ENCODE measurements around the gene PMPCB.

Gene PMPCB

GRCh38 chr7:103301441-103301840, 4.2 kb downstream of the PMPCB start:
- Histone ChIP-seq H3K9me3 (ENCODE audit: control insufficient read depth, insufficient read depth, low read depth, low read length) (no peaks in the 10 kb centered on the region), H3K36me3 (ENCODE audit: control insufficient read depth in 2 of 2, insufficient read depth in 1 of 2, low read length in 2 of 2) (peaks cover 59 to 77% of the 10 kb centered on the region in 2 experiments), H3K4me3 (ENCODE audit: low read depth, low read length) (no peak overlapping the region), H3K4me1 (ENCODE audit: control insufficient read depth, insufficient read depth, low read length) (no peaks in the 10 kb centered on the region), H3K27ac (ENCODE audit: extremely low read depth, low read depth, low read length) (no peak overlapping the region)
- CTCF ChIA-PET: no interaction called here
- no peak for TF ChIP-seq ZNF214 (tag by site-specific recombination; IDR thresholded peaks at IDR 0.05; ENCODE audit: borderline replicate concordance)
- POLR2A ChIA-PET: no interaction called here

GRCh38 chr7:103307503-103308231, 10.4 kb downstream of the PMPCB start:
- no peak overlapping the region for H3K4me3 ChIP-seq (ENCODE audit: low read depth, low read length)
- H3K36me3 ChIP-seq (ENCODE audit: control insufficient read depth in 2 of 2, insufficient read depth in 1 of 2, low read length in 2 of 2): peaks cover 83 to 90% of the 10 kb centered on the region in 2 experiments
- H3K27ac ChIP-seq (ENCODE audit: extremely low read depth, low read depth, low read length): no peak overlapping the region
- CTCF ChIA-PET: interaction anchor here (0.5 kb wide), 1 partner anchor 112 kb away, joined by 3 read pairs; no protein-coding TSS in a partner anchor
- H3K4me1 ChIP-seq (ENCODE audit: control insufficient read depth, insufficient read depth, low read length): no peaks in the 10 kb centered on the region
- no peaks in the 10 kb centered on the region for H3K9me3 ChIP-seq (ENCODE audit: control insufficient read depth, insufficient read depth, low read depth, low read length)
- POLR2A ChIA-PET: interaction anchor here (1.2 kb wide), 1 partner anchor 73 kb away, joined by 3 read pairs; no protein-coding TSS in a partner anchor
- TF ChIP-seq ZNF549 (tag by site-specific recombination; IDR thresholded peaks at IDR 0.05) (0 out of 2 replicates have a peak, but pooled peaks have one; percentile 36), ZNF133 (tag by site-specific recombination; IDR thresholded peaks at IDR 0.05) (no peak), ZNF112 (tag by site-specific recombination; IDR thresholded peaks at IDR 0.05) (no peak), ZNF366 (tag by site-specific recombination; conservative IDR thresholded peaks at IDR 0.05) (no peak), ZNF184 (tag by site-specific recombination; IDR thresholded peaks at IDR 0.05) (peak; percentile 69; the same call in 1 of the 2 replicates), ZBTB48 (tag by site-specific recombination; IDR thresholded peaks at IDR 0.05) (no peak), ZNF544 (tag by site-specific recombination; IDR thresholded peaks at IDR 0.05) (0 out of 2 replicates have a peak, but pooled peaks have one; percentile 48), ZNF223 (tag by site-specific recombination; IDR thresholded peaks at IDR 0.05) (no peak), ZNF664 (tag by site-specific recombination; IDR thresholded peaks at IDR 0.05) (no peak), ZNF626 (tag by site-specific recombination; IDR thresholded peaks at IDR 0.05) (no peak), REST (tag by site-specific recombination; IDR thresholded peaks at IDR 0.05) (no peak), PATZ1 (tag by site-specific recombination; IDR thresholded peaks at IDR 0.05) (no peak), TRIM28 (IDR thresholded peaks at IDR 0.05; ENCODE audit: borderline replicate concordance, low read length) (no peak), INSM2 (tag by site-specific recombination; IDR thresholded peaks at IDR 0.05) (no peak), ZNF558 (tag by site-specific recombination; IDR thresholded peaks at IDR 0.05) (no peak), ZNF830 (tag by site-specific recombination; IDR thresholded peaks at IDR 0.05; ENCODE audit: low read depth) (peak; percentile 52; the same call in 1 of the 2 replicates), GLI2 (tag by site-specific recombination; IDR thresholded peaks at IDR 0.05; ENCODE audit: borderline replicate concordance, low read depth) (peak; percentile 33; the same call in 1 of the 2 replicates), ZBTB26 (tag by site-specific recombination; optimal IDR thresholded peaks at IDR 0.05) (no peak), IKZF3 (tag by site-specific recombination; IDR thresholded peaks at IDR 0.05) (peak; percentile 11; the same call in 1 of the 2 replicates), HOXA7 (CRISPR knock-in tag; IDR thresholded peaks at IDR 0.05; ENCODE audit: borderline replicate concordance) (no peak), ZNF416 (tag by site-specific recombination; IDR thresholded peaks at IDR 0.05) (no peak), ZNF704 (tag by site-specific recombination; IDR thresholded peaks at IDR 0.05) (no peak), ZNF707 (tag by site-specific recombination; IDR thresholded peaks at IDR 0.05) (no peak)

Measured in HEK293 (cell line).